Gastrocnemius medialis (tissue), 4 donors: ENCODE measurements around the gene PROSER3. TPM values are rescaled to one million over a fixed set of nuclear protein-coding genes. Genes with fewer than 3 reads are reported as not detected.

Experiments
- ATAC-seq, 2 donors: fragments of 150-250 bp; one replicate each; pipeline ENCODE4 v1.9.1; 2016
- DNase-seq, 2 donors: peaks; one replicate each; pipeline ENCODE4 v3.0.0-alpha.2; 2019
- H3K27ac ChIP-seq, 4 donors: fragments of 200-600 bp; sonication (generic); 1 replicate in 1 of 4; 2 replicates in 3 of 4; pipeline ENCODE4 v1.5.1; 2016 to 2018; ENCODE audit warnings: mild to moderate bottlenecking in 2 of 4, moderate library complexity in 1 of 4
- H3K27me3 ChIP-seq, 3 donors: fragments of 200-600 bp; sonication (generic) in 2 of 3; 1 replicate in 1 of 3; 2 replicates in 2 of 3; pipeline versions ENCODE4 v1.5.1 to v1.6.0; 2016 to 2019; ENCODE audit warnings: mild to moderate bottlenecking in 1 of 3, moderate library complexity in 1 of 3
- H3K36me3 ChIP-seq, 2 donors: fragments of 200-600 bp; sonication (generic) in 1 of 2; one replicate each; pipeline ENCODE4 v1.5.1; 2017 to 2018
- H3K4me1 ChIP-seq, 2 donors: fragments of 200-600 bp; sonication (generic) in 1 of 2; one replicate each; pipeline ENCODE4 v1.5.1; 2016 to 2017; ENCODE audit warnings: mild to moderate bottlenecking in 2 of 2
- H3K4me3 ChIP-seq, 4 donors: fragments of 200-600 bp; sonication (generic) in 3 of 4; 1 replicate in 1 of 4; 2 replicates in 3 of 4; pipeline ENCODE4 v1.5.1; 2016 to 2019; ENCODE audit warnings: mild to moderate bottlenecking in 2 of 4
- H3K9me3 ChIP-seq, 3 donors: fragments of 200-600 bp; sonication (generic) in 2 of 3; 1 replicate in 1 of 3; 2 replicates in 2 of 3; pipeline ENCODE4 v1.5.1; 2016 to 2019
- POLR2A ChIP-seq, 2 donors: fragments of 450-650 bp; IDR thresholded peaks; one replicate each; pipeline ENCODE4 v1.6.1; 2017; ENCODE audit warnings: antibody characterized with exemption in 2 of 2, mild to moderate bottlenecking in 2 of 2, moderate library complexity in 2 of 2
- in situ Hi-C, 4 donors: fragments of 200-750 bp; cut with MboI; loops; one replicate each; pipeline versions ENCODE4 v1.15.0 to v1.8.0; 2017; ENCODE audit warnings: low sequenced_read_pairs in 4 of 4
- intact Hi-C: fragments of 100-400 bp; cut with DNase I; formaldehyde crosslinking; loops from one replicate; pipeline ENCODE4 v1.15.1; 2023; ENCODE audit warnings: low total_unique reads
- total RNA-seq, 4 donors: library from RNA; depleted of rRNA; stranded (reverse); fragments of >200 nt; gene quantifications; one replicate each; pipeline versions ENCODE4 v1.1.0 to v1.2.3, GENCODE V29; 2016
- TF ChIP-seq, protein P1 (sequence below), 5 experiments: fragments of 450-650 bp in 3 of 5; fragments of 200-600 bp in 2 of 5; sonication (generic) in 2 of 5; IDR thresholded peaks in 4 of 5; conservative IDR thresholded peaks in 1 of 5; 1 replicate in 4 of 5; 2 replicates in 1 of 5; pipeline ENCODE4 v1.5.1; 2016 to 2019; ENCODE audit warnings: antibody characterized with exemption in 5 of 5, mild to moderate bottlenecking in 3 of 5, moderate library complexity in 3 of 5

PROSER3 gene
- total RNA-seq, 4 donors from 2014 or later: 0.63 to 4.3 (median 3.0) TPM

DNA sequence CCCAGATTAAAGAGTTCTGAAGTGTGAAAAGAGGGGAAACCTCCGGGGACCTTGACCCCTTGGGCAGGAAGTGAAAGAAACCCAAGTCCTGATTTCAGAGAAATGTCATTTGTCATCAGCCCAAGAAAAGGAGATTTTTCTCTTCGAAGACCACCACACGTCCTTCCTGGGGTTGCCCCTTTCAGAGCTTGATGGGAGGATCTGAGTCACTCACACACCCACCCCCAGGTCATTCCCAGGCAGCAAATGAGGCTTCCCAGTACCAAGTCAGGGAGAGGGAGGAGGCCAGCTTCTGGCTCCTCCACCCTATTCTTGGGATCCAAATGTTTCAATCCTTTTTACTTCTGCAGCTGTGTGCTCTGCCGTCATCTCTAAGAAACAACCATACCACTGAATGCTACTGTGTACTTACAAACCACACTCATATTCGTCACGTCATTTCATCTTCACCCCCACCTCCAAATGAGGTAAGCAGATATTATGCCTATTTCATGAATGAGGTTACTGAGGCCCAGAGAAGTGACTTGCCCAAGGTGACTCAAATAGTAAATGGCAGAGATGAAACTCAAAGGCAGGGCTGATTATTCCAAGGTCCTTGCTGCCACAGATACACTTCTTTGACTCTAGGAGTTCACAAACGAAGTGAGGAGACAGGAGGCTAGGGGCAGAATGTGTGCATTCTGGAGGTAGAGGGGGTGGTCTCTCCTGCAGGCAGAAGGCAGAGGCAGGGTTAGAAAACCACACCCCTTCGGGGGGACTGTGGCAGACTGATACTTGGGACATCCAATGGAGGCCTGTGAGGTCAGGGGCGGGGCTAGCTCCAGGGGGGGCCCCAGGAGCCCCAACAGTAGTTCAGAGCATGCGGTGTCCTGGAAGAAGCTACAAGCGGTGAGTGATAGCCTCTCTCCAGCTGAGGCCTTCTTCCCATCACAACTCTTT, 45.1 kb upstream of the PROSER3 start:
- no peak for TF ChIP-seq POLR2A (IDR thresholded peaks at IDR 0.05)
- TF ChIP-seq, protein P1, sequence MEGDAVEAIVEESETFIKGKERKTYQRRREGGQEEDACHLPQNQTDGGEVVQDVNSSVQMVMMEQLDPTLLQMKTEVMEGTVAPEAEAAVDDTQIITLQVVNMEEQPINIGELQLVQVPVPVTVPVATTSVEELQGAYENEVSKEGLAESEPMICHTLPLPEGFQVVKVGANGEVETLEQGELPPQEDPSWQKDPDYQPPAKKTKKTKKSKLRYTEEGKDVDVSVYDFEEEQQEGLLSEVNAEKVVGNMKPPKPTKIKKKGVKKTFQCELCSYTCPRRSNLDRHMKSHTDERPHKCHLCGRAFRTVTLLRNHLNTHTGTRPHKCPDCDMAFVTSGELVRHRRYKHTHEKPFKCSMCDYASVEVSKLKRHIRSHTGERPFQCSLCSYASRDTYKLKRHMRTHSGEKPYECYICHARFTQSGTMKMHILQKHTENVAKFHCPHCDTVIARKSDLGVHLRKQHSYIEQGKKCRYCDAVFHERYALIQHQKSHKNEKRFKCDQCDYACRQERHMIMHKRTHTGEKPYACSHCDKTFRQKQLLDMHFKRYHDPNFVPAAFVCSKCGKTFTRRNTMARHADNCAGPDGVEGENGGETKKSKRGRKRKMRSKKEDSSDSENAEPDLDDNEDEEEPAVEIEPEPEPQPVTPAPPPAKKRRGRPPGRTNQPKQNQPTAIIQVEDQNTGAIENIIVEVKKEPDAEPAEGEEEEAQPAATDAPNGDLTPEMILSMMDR (IDR thresholded peaks at IDR 0.05 in 4 of 5, conservative IDR thresholded peaks at IDR 0.05 in 1 of 5): no peak
- no peak overlapping the region for H3K4me3 ChIP-seq
- DNase-seq (no peak), ATAC-seq (no peak)
- in situ Hi-C loops: loop anchor here in 3 of 4 donors (10.0 to 25.0 kb wide), 3 partner anchors 168 to 222 kb away; partner anchors contain the start of genes TMEM147 (in 2 of the 3), GAPDHS (in 1 of the 3), LRFN3 (in 1 of the 3) and SBSN (in 1 of the 3)
- intact Hi-C loops: loop anchor here (5.0 kb wide), 1 partner anchor 64 kb away; the partner anchor contains the start of gene ARHGAP33
- no peaks in the 10 kb centered on the region for H3K9me3 ChIP-seq
- no peaks in the 10 kb centered on the region for H3K27me3 ChIP-seq
- H3K4me1 ChIP-seq: peaks cover 8 to 11% of the 10 kb centered on the region in 2 donors
- no peak overlapping the region for H3K27ac ChIP-seq
- H3K36me3 ChIP-seq: no peaks in the 10 kb centered on the region

GRCh38 chr19:35713506-35713850, 44.5 kb upstream of the PROSER3 start:
- no peak overlapping the region for H3K4me3 ChIP-seq
- ATAC-seq: no peak
- in situ Hi-C loops: loop anchor here in 3 of 4 donors (10.0 to 25.0 kb wide), 3 partner anchors 169 to 221 kb away; partner anchors contain the start of genes TMEM147 (in 2 of the 3), GAPDHS (in 1 of the 3), LRFN3 (in 1 of the 3) and SBSN (in 1 of the 3)

GRCh38 chr19:35713904-35714495, 44.0 kb upstream of the PROSER3 start:
- DNase-seq: no peak
- intact Hi-C loops: loop anchor here (5.0 kb wide), 1 partner anchor 63 kb away; the partner anchor contains the start of gene ARHGAP33
- H3K4me1 ChIP-seq: peaks cover 13 to 17% of the 10 kb centered on the region in 2 donors
- no peaks in the 10 kb centered on the region for H3K27me3 ChIP-seq
- H3K36me3 ChIP-seq: no peaks in the 10 kb centered on the region
- in situ Hi-C loops: loop anchor here in 3 of 4 donors (10.0 to 25.0 kb wide), 3 partner anchors 169 to 221 kb away; partner anchors contain the start of genes TMEM147 (in 2 of the 3), GAPDHS (in 1 of the 3), LRFN3 (in 1 of the 3) and SBSN (in 1 of the 3)
- H3K9me3 ChIP-seq: no peaks in the 10 kb centered on the region
- H3K27ac ChIP-seq: no peak overlapping the region
- ATAC-seq: no peak
- no peak overlapping the region for H3K4me3 ChIP-seq
- TF ChIP-seq, protein P1 (IDR thresholded peaks at IDR 0.05 in 4 of 5, conservative IDR thresholded peaks at IDR 0.05 in 1 of 5): no peak
- TF ChIP-seq POLR2A (IDR thresholded peaks at IDR 0.05): no peak

More at GRCh38 chr19:35713506-35713850, 44.5 kb upstream of the PROSER3 start:
- DNase-seq: no peak
- Histone ChIP-seq H3K4me1 (peaks cover 8 to 12% of the 10 kb centered on the region in 2 donors), H3K36me3 (no peaks in the 10 kb centered on the region), H3K27ac (no peak overlapping the region), H3K9me3 (no peaks in the 10 kb centered on the region), H3K27me3 (no peaks in the 10 kb centered on the region)
- intact Hi-C loops: loop anchor here (5.0 kb wide), 1 partner anchor 64 kb away; the partner anchor contains the start of gene ARHGAP33
- no peak for TF ChIP-seq POLR2A (IDR thresholded peaks at IDR 0.05)
- TF ChIP-seq, protein P1 (IDR thresholded peaks at IDR 0.05 in 4 of 5, conservative IDR thresholded peaks at IDR 0.05 in 1 of 5): no peak

DNA sequence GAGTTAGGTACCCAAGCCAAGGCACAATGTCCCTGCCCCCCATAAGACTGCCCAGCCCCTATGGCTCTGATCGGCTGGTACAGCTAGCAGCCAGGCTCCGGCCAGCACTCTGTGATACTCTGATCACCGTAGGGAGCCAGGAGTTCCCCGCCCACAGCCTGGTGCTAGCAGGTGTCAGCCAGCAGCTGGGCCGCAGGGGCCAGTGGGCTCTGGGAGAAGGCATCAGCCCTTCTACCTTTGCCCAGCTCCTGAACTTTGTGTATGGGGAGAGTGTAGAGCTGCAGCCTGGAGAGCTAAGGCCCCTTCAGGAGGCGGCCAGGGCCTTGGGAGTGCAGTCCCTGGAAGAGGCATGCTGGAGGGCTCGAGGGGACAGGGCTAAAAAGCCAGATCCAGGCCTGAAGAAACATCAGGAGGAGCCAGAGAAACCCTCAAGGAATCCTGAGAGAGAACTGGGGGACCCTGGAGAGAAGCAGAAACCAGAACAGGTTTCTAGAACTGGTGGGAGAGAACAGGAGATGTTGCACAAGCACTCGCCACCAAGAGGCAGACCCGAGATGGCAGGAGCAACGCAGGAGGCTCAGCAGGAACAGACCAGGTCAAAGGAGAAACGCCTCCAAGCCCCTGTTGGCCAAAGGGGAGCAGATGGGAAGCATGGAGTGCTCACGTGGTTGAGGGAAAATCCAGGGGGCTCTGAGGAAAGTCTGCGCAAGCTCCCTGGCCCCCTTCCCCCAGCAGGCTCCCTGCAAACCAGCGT, 43.2 kb upstream of the PROSER3 start:
- Histone ChIP-seq H3K27me3 (no peaks in the 10 kb centered on the region), H3K9me3 (no peaks in the 10 kb centered on the region), H3K27ac (peak overlapping the region in 1 of 4 donors; percentile 89), H3K36me3 (peaks cover 0 to under 1% of the 10 kb centered on the region in 2 donors), H3K4me3 (no peak overlapping the region), H3K4me1 (peaks cover 20 to 25% of the 10 kb centered on the region in 2 donors)
- TF ChIP-seq, protein P1 (IDR thresholded peaks at IDR 0.05 in 4 of 5, conservative IDR thresholded peaks at IDR 0.05 in 1 of 5): no peak
- no peak for TF ChIP-seq POLR2A (IDR thresholded peaks at IDR 0.05)
- intact Hi-C loops: loop anchor here (5.0 kb wide), 1 partner anchor 63 kb away; the partner anchor contains the start of gene ARHGAP33
- DNase-seq (no peak), ATAC-seq (no peak)
- in situ Hi-C loops: loop anchor here in 3 of 4 donors (10.0 to 25.0 kb wide), 3 partner anchors 170 to 220 kb away; partner anchors contain the start of genes TMEM147 (in 2 of the 3), GAPDHS (in 1 of the 3), LRFN3 (in 1 of the 3) and SBSN (in 1 of the 3)
